Vagina (tissue), 2 donors: ENCODE data around the gene TSPAN9.

Experiments
- CTCF ChIP-seq, 3 experiments: fragments of 450-650 bp in 2 of 3; fragments of 200-600 bp in 1 of 3; sonication (generic) in 1 of 3; IDR thresholded peaks; one replicate each; pipeline ENCODE4 v1.5.1; 2017 to 2019; ENCODE audit warnings: antibody characterized with exemption in 3 of 3, mild to moderate bottlenecking in 2 of 3, moderate library complexity in 2 of 3
- POLR2A ChIP-seq, 2 donors: fragments of 450-650 bp; IDR thresholded peaks; one replicate each; pipeline ENCODE4 v1.6.1; 2017; ENCODE audit warnings: antibody characterized with exemption in 2 of 2, mild to moderate bottlenecking in 2 of 2, moderate library complexity in 2 of 2
- POLR2AphosphoS5 ChIP-seq, 2 donors: sonication (generic); formaldehyde crosslinking; IDR thresholded peaks; one replicate each; pipeline ENCODE4 v1.9.0; 2017; ENCODE audit warnings: antibody characterized with exemption in 2 of 2, mild to moderate bottlenecking in 2 of 2, low read depth in 1 of 2; ENCODE audit not compliant: insufficient read depth in 1 of 2

GRCh38 chr12:3048540-3048939 lies 28.6 kb upstream of the TSPAN9 start:
- no peak for TF ChIP-seq CTCF (IDR thresholded peaks at IDR 0.05)
- TF ChIP-seq POLR2A (IDR thresholded peaks at IDR 0.05) = no peak
- no peak for TF ChIP-seq POLR2AphosphoS5 (IDR thresholded peaks at IDR 0.05; ENCODE audit: insufficient read depth in 1 of 2, low read depth in 1 of 2)
